H1 (cell line): ENCODE data around the gene NELFB. TPM values are rescaled to one million over a fixed set of nuclear protein-coding genes. Genes with fewer than 3 reads are reported as not detected.

Source experiments
- CTCF ChIA-PET: fragments of 300-600 bp; sonication (Branson Sonifier 250); formaldehyde crosslinking; loops from one replicate; lab custom pipeline; 2021; ENCODE audit not compliant: partially characterized antibody; lab: Charles Lee
- POLR2A ChIA-PET: fragments of 300-600 bp; sonication (Branson Sonifier 250); formaldehyde crosslinking; loops from one replicate; lab custom pipeline; 2021; ENCODE audit warnings: inconsistent platforms; ENCODE audit not compliant: partially characterized antibody; lab: Charles Lee
- DNase-seq, 2 experiments: peaks; one replicate each; pipeline versions ENCODE4 v3.0.0 to v3.0.0-alpha.2; 2010 to 2022; ENCODE audit warnings: low spot score in 2 of 2, low read depth in 1 of 2, mixed read lengths in 1 of 2
- FAIRE-seq: peaks from 2 replicates; lab custom pipeline; 2011; peaks lifted over from hg19 to GRCh38; lab: Jason Lieb, UNC
- H2AFZ ChIP-seq: 2 replicates; pipeline ENCODE4 v1.8.1; 2012; ENCODE audit warnings: low read length, inconsistent platforms
- H2AK5ac ChIP-seq: 2 replicates; pipeline ENCODE4 v1.6.1; 2013; ENCODE audit warnings: low read depth, low read length
- H2BK120ac ChIP-seq: replicated peaks from 2 replicates; pipeline ENCODE3; 2013; ENCODE audit warnings: low read depth, low read length, inconsistent platforms
- H2BK12ac ChIP-seq: 2 replicates; pipeline ENCODE4 v1.6.1; 2013; ENCODE audit warnings: low read depth, low read length
- H2BK15ac ChIP-seq: 2 replicates; pipeline ENCODE4 v1.6.1; 2013; ENCODE audit warnings: low read length
- H2BK20ac ChIP-seq: 2 replicates; pipeline ENCODE4 v1.6.1; 2013; ENCODE audit warnings: low read length
- H2BK5ac ChIP-seq: 2 replicates; pipeline ENCODE4 v1.6.1; 2013; ENCODE audit warnings: low read depth, low read length
- H3K14ac ChIP-seq: 2 replicates; pipeline ENCODE4 v1.6.1; 2013; ENCODE audit warnings: inconsistent platforms; ENCODE audit not compliant: insufficient read length
- H3K18ac ChIP-seq: 2 replicates; pipeline ENCODE4 v1.6.1; 2013; ENCODE audit warnings: low read length; ENCODE audit errors: extremely low read depth
- H3K23ac ChIP-seq: 2 replicates; pipeline ENCODE4 v1.6.1; 2013; ENCODE audit warnings: inconsistent platforms; ENCODE audit not compliant: insufficient read length
- H3K23me2 ChIP-seq: 2 replicates; pipeline ENCODE4 v1.6.1; 2013; ENCODE audit warnings: low read depth, low read length
- H3K27ac ChIP-seq: 2 replicates; pipeline ENCODE4 v1.6.1; 2011; ENCODE audit warnings: low read depth, low read length, inconsistent platforms
- H3K27me3 ChIP-seq, 4 experiments: replicated peaks in 1 of 4; 1 replicate in 1 of 4; 2 replicates in 3 of 4; pipeline versions ENCODE4 v1.6.1 to v1.8.1; 2011 to 2013; ENCODE audit warnings: low read length in 3 of 4, mild to moderate bottlenecking in 3 of 4, inconsistent platforms in 2 of 4, mixed read lengths in 2 of 4, moderate library complexity in 1 of 4; ENCODE audit not compliant: control insufficient read depth in 3 of 4, insufficient read depth in 3 of 4; ENCODE audit errors: extremely low read depth in 1 of 4
- H3K36me3 ChIP-seq, 4 experiments: 2 replicates each; pipeline versions ENCODE4 v1.6.1 to v1.8.1; 2011 to 2013; ENCODE audit warnings: mild to moderate bottlenecking in 4 of 4, low read length in 3 of 4, moderate library complexity in 2 of 4, control low read depth in 1 of 4, inconsistent platforms in 1 of 4; ENCODE audit not compliant: insufficient read depth in 4 of 4, control insufficient read depth in 2 of 4
- H3K4ac ChIP-seq: replicated peaks from 2 replicates; pipeline ENCODE3; 2013; ENCODE audit warnings: low read length, low read depth, mixed read lengths, inconsistent platforms; ENCODE audit not compliant: insufficient read length
- H3K4me1 ChIP-seq, 4 experiments: replicated peaks in 1 of 4; 1 replicate in 1 of 4; 2 replicates in 3 of 4; pipeline versions ENCODE4 v1.6.1 to v1.8.1; 2011 to 2013; ENCODE audit warnings: low read length in 3 of 4, inconsistent platforms in 2 of 4, mixed read lengths in 1 of 4; ENCODE audit not compliant: insufficient read depth in 4 of 4, control insufficient read depth in 3 of 4
- H3K4me2 ChIP-seq, 2 experiments: 2 replicates each; pipeline versions ENCODE4 v1.6.1 to v1.8.1; 2011 to 2013; ENCODE audit warnings: low read depth in 2 of 2, low read length in 2 of 2, control low read depth in 1 of 2, inconsistent platforms in 1 of 2, mild to moderate bottlenecking in 1 of 2; ENCODE audit not compliant: insufficient read depth in 1 of 2
- H3K4me3 ChIP-seq, 4 experiments: fragments of 200-600, 300-600 bp in 1 of 4; sonication (generic), shearing (Covaris generic), sonication (Bioruptor Twin) in 1 of 4; 2 replicates each; pipeline versions ENCODE4 v1.5.1 to v1.8.1; 2011 to 2016; ENCODE audit warnings: low read length in 4 of 4, low read depth in 3 of 4, control low read depth in 2 of 4, inconsistent platforms in 2 of 4, mild to moderate bottlenecking in 2 of 4, mixed read lengths in 1 of 4, moderate library complexity in 1 of 4; ENCODE audit not compliant: insufficient read depth in 2 of 4; ENCODE audit errors: extremely low read depth in 1 of 4
- H3K56ac ChIP-seq: replicated peaks from 2 replicates; pipeline ENCODE3; 2013; ENCODE audit warnings: low read depth, mild to moderate bottlenecking, mixed read lengths, low read length, inconsistent platforms; ENCODE audit not compliant: insufficient read length
- H3K79me1 ChIP-seq: 2 replicates; pipeline ENCODE4 v1.6.1; 2013; ENCODE audit warnings: low read depth, low read length, control low read depth
- H3K79me2 ChIP-seq, 2 experiments: 2 replicates each; pipeline versions ENCODE4 v1.6.1 to v1.8.1; 2012 to 2013; ENCODE audit warnings: low read length in 2 of 2, mild to moderate bottlenecking in 2 of 2, inconsistent platforms in 1 of 2; ENCODE audit not compliant: insufficient read depth in 2 of 2, control insufficient read depth in 1 of 2
- H3K9ac ChIP-seq, 4 experiments: replicated peaks in 1 of 4; 1 replicate in 1 of 4; 2 replicates in 3 of 4; pipeline versions ENCODE4 v1.6.1 to v1.8.1; 2011 to 2013; ENCODE audit warnings: low read depth in 3 of 4, low read length in 3 of 4, control low read depth in 2 of 4, mild to moderate bottlenecking in 2 of 4, moderate library complexity in 2 of 4, inconsistent platforms in 1 of 4; ENCODE audit errors: extremely low read depth in 1 of 4
- H3K9me3 ChIP-seq, 2 experiments: 2 replicates each; pipeline versions ENCODE4 v1.6.1 to v1.8.1; 2012 to 2013; ENCODE audit warnings: mild to moderate bottlenecking in 2 of 2, moderate library complexity in 2 of 2, control low read depth in 1 of 2, inconsistent platforms in 1 of 2, low read depth in 1 of 2, low read length in 1 of 2, mixed read lengths in 1 of 2; ENCODE audit not compliant: insufficient read depth in 2 of 2
- H4K20me1 ChIP-seq, 2 experiments: replicated peaks in 1 of 2; 2 replicates each; pipeline versions ENCODE3 to v1.8.1; 2011 to 2013; ENCODE audit warnings: inconsistent platforms in 2 of 2, low read length in 2 of 2, mild to moderate bottlenecking in 1 of 2; ENCODE audit not compliant: insufficient read depth in 2 of 2, control insufficient read depth in 1 of 2
- H4K5ac ChIP-seq: 2 replicates; pipeline ENCODE4 v1.6.1; 2013; ENCODE audit warnings: low read length, low read depth, mixed read lengths, inconsistent platforms; ENCODE audit not compliant: insufficient read length
- H4K8ac ChIP-seq: 2 replicates; pipeline ENCODE4 v1.8.0; 2013; ENCODE audit warnings: mild to moderate bottlenecking, moderate library complexity, low read length, inconsistent platforms; ENCODE audit not compliant: insufficient read depth; ENCODE audit errors: extremely low read depth
- H4K91ac ChIP-seq: replicated peaks from 2 replicates; pipeline ENCODE3; 2013; ENCODE audit warnings: low read length, mixed read lengths, inconsistent platforms; ENCODE audit not compliant: insufficient read length
- GABPA ChIP-seq: IDR thresholded peaks from 2 replicates; pipeline ENCODE4 v1.6.1; 2011; ENCODE audit warnings: mild to moderate bottlenecking, low read length, moderate library complexity, borderline replicate concordance; ENCODE audit not compliant: insufficient read depth
- POLR2A ChIP-seq, 2 experiments: IDR thresholded peaks; 1 replicate in 1 of 2; 2 replicates in 1 of 2; pipeline ENCODE4 v1.6.1; 2011; ENCODE audit warnings: low read depth in 2 of 2, low read length in 2 of 2, mild to moderate bottlenecking in 2 of 2; ENCODE audit errors: control extremely low read depth in 1 of 2
- POLR2AphosphoS5 ChIP-seq: IDR thresholded peaks from 2 replicates; pipeline ENCODE4 v1.6.1; 2011; ENCODE audit warnings: low read depth, low read length
- SIN3A ChIP-seq, 2 experiments: IDR thresholded peaks in 1 of 2; conservative IDR thresholded peaks in 1 of 2; 2 replicates each; pipeline ENCODE4 v1.6.1; 2011 to 2012; ENCODE audit warnings: low read length in 2 of 2, improper control_type of control experiment in 1 of 2, low read depth in 1 of 2, mild to moderate bottlenecking in 1 of 2
- TEAD4 ChIP-seq: IDR thresholded peaks from 2 replicates; pipeline ENCODE4 v1.6.1; 2012; ENCODE audit warnings: low read depth, low read length, inconsistent platforms, mixed read lengths
- WGBS, 2 experiments: shearing (Covaris generic) in 1 of 2; methylation state at CpG; one replicate each; pipeline versions ENCODE4 v1.1.6 to v1.1.7; 2013 to 2015; ENCODE audit warnings: low lambda C conversion rate in 2 of 2, mixed read lengths in 2 of 2, inconsistent platforms in 1 of 2, low coverage in 1 of 2, missing lambda C conversion rate in 1 of 2; ENCODE audit not compliant: insufficient replicate concordance in 2 of 2, insufficient coverage in 1 of 2, insufficient read length in 1 of 2; ENCODE audit errors: extremely low coverage in 1 of 2, missing lambda C conversion rate in 1 of 2; 5-methylcytosine and 5-hydroxymethylcytosine counted together
- polyA plus RNA-seq, 7 experiments: library from polyadenylated mRNA; depleted of rRNA in 3 of 7; stranded (reverse) in 5 of 7; unstranded in 2 of 7; fragments of >200 nt in 5 of 7; fragments of 200-250 nt in 2 of 7; gene quantifications; 1 replicate in 5 of 7; 2 replicates in 1 of 7; 4 replicates in 1 of 7; pipeline versions ENCODE4 v1.2.1 to v1.2.3, GENCODE V29; 2011 to 2013; ENCODE audit warnings: missing spikeins in 2 of 7, mixed read lengths in 2 of 7
- total RNA-seq: library from RNA; stranded (reverse); fragmentation: NEBNext Ultra II Directional; extraction: Animal tissue kit (Norgen Biotek cat#: 25700); gene quantifications from 2 replicates; pipeline ENCODE4 v1.2.1, GENCODE V29; 2021
- TF ChIP-seq, protein P1 (sequence below), 3 experiments: IDR thresholded peaks; 1 replicate in 2 of 3; 2 replicates in 1 of 3; pipeline versions ENCODE4 v1.5.1 to v1.6.1; 2011; ENCODE audit warnings: low read length in 3 of 3, mild to moderate bottlenecking in 3 of 3, inconsistent platforms in 2 of 3, low read depth in 1 of 3, moderate library complexity in 1 of 3; ENCODE audit not compliant: insufficient read depth in 1 of 3; ENCODE audit errors: control extremely low read depth in 1 of 3

The NELFB gene
- total and polyA plus RNA-seq, 2 of the 8 experiments (the other 6 are each of a cell fraction or from before 2014, with no cell fraction given): 57.6 to 78.0 TPM

DNA sequence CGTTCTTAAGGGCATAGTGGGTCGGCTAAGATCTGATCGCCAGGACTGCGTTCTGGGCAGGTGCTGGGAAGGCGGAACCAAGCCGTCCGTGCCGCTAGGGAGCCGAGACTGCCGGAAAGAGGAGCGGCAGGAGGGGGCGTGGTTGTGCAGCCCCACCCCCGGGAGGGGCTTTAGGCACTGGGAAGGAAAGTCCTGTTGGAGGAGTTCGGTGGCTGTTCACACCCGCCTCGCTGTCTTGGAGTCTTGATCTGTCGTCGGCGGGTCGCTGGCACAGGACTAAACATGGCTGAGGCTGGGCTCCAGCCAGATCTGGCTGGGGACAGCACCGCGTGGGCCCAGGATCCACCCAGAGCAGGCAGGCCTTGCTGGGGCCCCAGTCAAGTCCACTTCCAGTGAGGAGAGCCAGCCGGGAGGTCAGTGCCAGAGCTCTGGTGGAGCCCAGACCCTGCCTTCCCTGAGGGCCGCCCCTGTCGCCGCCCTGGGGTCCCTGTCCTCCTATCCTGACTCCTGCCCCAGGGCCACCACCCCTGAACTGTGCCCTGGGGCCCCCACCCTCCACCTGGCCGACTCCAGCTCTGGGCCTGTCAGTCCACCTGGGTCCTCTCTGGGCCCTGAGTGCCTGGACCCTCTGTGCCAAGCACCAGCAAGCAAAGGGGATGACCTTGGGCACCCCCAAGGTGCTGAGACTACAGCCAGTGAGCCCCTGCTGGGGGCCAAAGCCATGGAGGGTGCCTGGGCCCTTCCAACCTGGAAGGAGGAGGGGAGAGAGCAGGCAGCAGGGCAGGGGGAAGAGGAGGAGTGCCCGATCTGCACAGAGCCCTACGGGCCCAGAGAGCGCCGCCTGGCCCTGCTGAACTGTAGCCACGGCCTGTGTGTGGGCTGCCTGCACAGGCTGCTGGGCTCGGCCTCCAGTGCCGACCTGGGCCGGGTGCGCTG lies 37.6 kb upstream of the NELFB start:
- Histone ChIP-seq H3K23me2 (peaks cover 8% of the 10 kb centered on the region; the same call in 1 of the 2 replicates), H3K4ac (no peak overlapping the region), H3K36me3 (peaks cover 0 to 22% (median 7%) of the 10 kb centered on the region in 4 experiments; a peak in 6 of 8 replicates), H2AK5ac (no peak overlapping the region), H3K4me3 (no peak overlapping the region), H4K5ac (no peak overlapping the region), H3K4me1 (peaks cover 0 to 10% (median 4%) of the 10 kb centered on the region in 4 experiments; a peak in 5 of 7 replicates), H3K23ac (no peak overlapping the region), H4K20me1 (peaks cover 0 to 15% of the 10 kb centered on the region in 2 experiments), H4K91ac (peak overlapping the region; percentile 65), H2BK12ac (no peak overlapping the region), H2BK20ac (no peak overlapping the region), H3K4me2 (peak overlapping the region; percentile 31 to 37; a peak in 1 of 4 replicates), H3K27me3 (no peaks in the 10 kb centered on the region; a peak in 2 of 7 replicates), H3K9ac (no peak overlapping the region), H2BK15ac (no peak overlapping the region), H3K79me2 (no peaks in the 10 kb centered on the region), H2BK120ac (no peak overlapping the region), H3K27ac (no peak overlapping the region), H3K14ac (no peak overlapping the region), H4K8ac (peak overlapping the region; percentile 85), H2BK5ac (no peak overlapping the region), H3K56ac (no peak overlapping the region), H3K79me1 (no peaks in the 10 kb centered on the region; the same call in 1 of the 2 replicates), H2AFZ (no peak overlapping the region), H3K18ac (no peak overlapping the region), H3K9me3 (no peaks in the 10 kb centered on the region)
- ChIA-PET CTCF (interaction anchor here (0.5 to 3.8 kb wide), 16 partner anchors 10 to 123 kb away, joined by 3 to 19 read pairs (median 4); partner anchors contain the start of genes LRRC26, RNF224 and TPRN), POLR2A (interaction anchor here (0.7 to 69.9 kb wide), 10 partner anchors 9 to 385 kb away, joined by 3 to 1462 read pairs (median 4); partner anchors contain the start of genes ANAPC2, MAN1B1, NDOR1 and NELFB)
- 77% methylated on average over 23 of the region's 36 CpGs; no CpG with 5 or more reads in 1 of the 2 experiments for WGBS, 2 experiments
- DNase-seq: peak; percentile 56 to 87
- FAIRE-seq: no peak
- TF ChIP-seq, protein P1, sequence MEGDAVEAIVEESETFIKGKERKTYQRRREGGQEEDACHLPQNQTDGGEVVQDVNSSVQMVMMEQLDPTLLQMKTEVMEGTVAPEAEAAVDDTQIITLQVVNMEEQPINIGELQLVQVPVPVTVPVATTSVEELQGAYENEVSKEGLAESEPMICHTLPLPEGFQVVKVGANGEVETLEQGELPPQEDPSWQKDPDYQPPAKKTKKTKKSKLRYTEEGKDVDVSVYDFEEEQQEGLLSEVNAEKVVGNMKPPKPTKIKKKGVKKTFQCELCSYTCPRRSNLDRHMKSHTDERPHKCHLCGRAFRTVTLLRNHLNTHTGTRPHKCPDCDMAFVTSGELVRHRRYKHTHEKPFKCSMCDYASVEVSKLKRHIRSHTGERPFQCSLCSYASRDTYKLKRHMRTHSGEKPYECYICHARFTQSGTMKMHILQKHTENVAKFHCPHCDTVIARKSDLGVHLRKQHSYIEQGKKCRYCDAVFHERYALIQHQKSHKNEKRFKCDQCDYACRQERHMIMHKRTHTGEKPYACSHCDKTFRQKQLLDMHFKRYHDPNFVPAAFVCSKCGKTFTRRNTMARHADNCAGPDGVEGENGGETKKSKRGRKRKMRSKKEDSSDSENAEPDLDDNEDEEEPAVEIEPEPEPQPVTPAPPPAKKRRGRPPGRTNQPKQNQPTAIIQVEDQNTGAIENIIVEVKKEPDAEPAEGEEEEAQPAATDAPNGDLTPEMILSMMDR (IDR thresholded peaks at IDR 0.05; ENCODE audit: control extremely low read depth in 1 of 3, insufficient read depth in 1 of 3, low read depth in 1 of 3, low read length in 3 of 3): peak in 1 of 3 experiments; percentile 1; a peak in 1 of 4 replicates
- TF ChIP-seq GABPA (peak; percentile 15; the same call in 1 of the 2 replicates), POLR2A (IDR thresholded peaks at IDR 0.05; ENCODE audit: control extremely low read depth in 1 of 2, low read depth in 2 of 2, low read length in 2 of 2) (peak in 1 of 2 experiments; percentile 37; a peak in 1 of 3 replicates), SIN3A (conservative IDR thresholded peaks at IDR 0.05 in 1 of 2, IDR thresholded peaks at IDR 0.05 in 1 of 2; ENCODE audit: low read depth in 1 of 2, low read length in 2 of 2) (0 out of 4 replicates have a peak, but pooled peaks of 1 of the 2 experiments have one; percentile 43), POLR2AphosphoS5 (no peak), TEAD4 (no peak)
